ENCODE results near the gene SH3GLB1. TPM values are rescaled to one million over a fixed set of nuclear protein-coding genes. Genes with fewer than 3 reads are reported as not detected.

SH3GLB1 gene
- total and polyA plus RNA-seq, 10 of the 15 experiments (the other 5 are each of a cell fraction or from before 2014, with no cell fraction given) = 18.0 to 59.0 (median 36.5) TPM

DNA sequence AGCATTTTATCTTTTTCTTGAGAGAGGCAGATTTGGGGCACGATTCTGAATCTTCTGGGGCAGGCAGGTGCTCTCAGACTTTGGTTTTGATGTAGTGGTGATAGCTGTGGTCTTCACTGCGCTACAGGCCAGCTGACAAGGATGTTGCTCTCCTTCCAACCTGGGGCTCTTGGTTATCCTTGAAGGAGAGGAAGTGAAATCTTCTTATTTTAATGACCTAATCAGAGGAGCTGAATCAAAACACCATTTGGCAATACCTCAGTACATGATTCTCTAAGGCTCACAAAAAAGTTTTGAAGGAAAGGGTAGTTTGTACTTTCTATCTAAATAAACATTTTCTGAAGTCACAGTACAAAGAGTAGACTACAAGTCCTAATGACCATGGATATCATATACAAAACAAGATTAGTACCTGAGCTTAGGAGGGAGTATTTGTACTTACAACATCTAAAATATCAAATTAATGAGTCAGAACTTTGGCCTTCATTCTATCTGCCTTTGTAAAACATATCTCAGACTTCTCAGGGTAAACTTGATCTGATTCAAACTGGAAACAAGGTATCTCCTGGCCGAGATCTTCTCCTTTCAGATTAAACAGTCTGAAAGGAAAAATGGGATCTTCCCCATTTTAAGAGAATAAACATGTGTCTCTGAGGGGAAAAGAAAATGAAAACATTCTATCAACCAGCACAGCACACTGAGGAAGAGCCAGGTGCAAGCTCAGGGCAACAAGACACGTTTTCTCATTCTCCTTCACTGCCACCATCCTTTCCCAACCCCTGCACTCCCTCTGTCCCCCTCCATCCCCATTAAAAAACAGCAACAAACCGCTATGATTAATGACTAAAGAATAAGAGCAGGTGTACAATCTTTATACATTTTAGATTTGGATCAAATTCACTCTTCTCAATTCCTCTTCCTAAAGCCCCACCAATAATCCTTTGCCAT lies 69.2 kb downstream of the SH3GLB1 start:
- BruUV-seq (replicated peaks) = no TSS peak
- FAIRE-seq = no peak
- no peaks in the 10 kb centered on the region for H3K36me3 ChIP-seq (ENCODE audit: control insufficient read depth in 2 of 2, insufficient read depth in 2 of 2, low read length in 1 of 2)

More for the DNA sequence above, 69.2 kb downstream of the SH3GLB1 start:
- DNase-seq (ENCODE audit: low read depth, low spot score) = no peak
- H4K20me1 ChIP-seq (ENCODE audit: control insufficient read depth, insufficient read depth) = no peaks in the 10 kb centered on the region
- no peak overlapping the region; the same call in 1 of the 2 replicates for H3K9ac ChIP-seq (ENCODE audit: control insufficient read depth, insufficient read depth, low read length)
- CTCF ChIA-PET = interaction anchor here (0.6 to 1.6 kb wide), 2 partner anchors 20 to 40 kb away, joined by 3 to 5 read pairs; no protein-coding TSS in a partner anchor
- no peaks in the 10 kb centered on the region for H3K9me3 ChIP-seq (replicated peaks; ENCODE audit: control insufficient read depth, insufficient read depth, low read length)
- ATAC-seq = peak; percentile 23
- no peaks in the 10 kb centered on the region for H3K79me2 ChIP-seq (ENCODE audit: control insufficient read depth, insufficient read depth, low read length)
- 57% methylated on average over 5 of the region's 5 CpGs for WGBS (ENCODE audit: insufficient coverage, insufficient replicate concordance, low lambda C conversion rate, missing lambda C conversion rate)
- peak; percentile 43; the same call in 1 of the 2 replicates for TF ChIP-seq SPI1 (IDR thresholded peaks at IDR 0.05; ENCODE audit: borderline replicate concordance, insufficient read depth, low read depth, low read length)
- no peak for TF ChIP-seq KLF5 (IDR thresholded peaks at IDR 0.05; ENCODE audit: partially characterized antibody)
- no peak for TF ChIP-seq ZNF592 (IDR thresholded peaks at IDR 0.05)
- no peak for TF ChIP-seq RELA (IDR thresholded peaks at IDR 0.05; ENCODE audit: borderline replicate concordance, partially characterized antibody)
- TF ChIP-seq, protein P1, sequence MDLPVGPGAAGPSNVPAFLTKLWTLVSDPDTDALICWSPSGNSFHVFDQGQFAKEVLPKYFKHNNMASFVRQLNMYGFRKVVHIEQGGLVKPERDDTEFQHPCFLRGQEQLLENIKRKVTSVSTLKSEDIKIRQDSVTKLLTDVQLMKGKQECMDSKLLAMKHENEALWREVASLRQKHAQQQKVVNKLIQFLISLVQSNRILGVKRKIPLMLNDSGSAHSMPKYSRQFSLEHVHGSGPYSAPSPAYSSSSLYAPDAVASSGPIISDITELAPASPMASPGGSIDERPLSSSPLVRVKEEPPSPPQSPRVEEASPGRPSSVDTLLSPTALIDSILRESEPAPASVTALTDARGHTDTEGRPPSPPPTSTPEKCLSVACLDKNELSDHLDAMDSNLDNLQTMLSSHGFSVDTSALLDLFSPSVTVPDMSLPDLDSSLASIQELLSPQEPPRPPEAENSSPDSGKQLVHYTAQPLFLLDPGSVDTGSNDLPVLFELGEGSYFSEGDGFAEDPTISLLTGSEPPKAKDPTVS (IDR thresholded peaks at IDR 0.05; ENCODE audit: low read depth, low read length) = no peak
- TF ChIP-seq, protein P2, sequence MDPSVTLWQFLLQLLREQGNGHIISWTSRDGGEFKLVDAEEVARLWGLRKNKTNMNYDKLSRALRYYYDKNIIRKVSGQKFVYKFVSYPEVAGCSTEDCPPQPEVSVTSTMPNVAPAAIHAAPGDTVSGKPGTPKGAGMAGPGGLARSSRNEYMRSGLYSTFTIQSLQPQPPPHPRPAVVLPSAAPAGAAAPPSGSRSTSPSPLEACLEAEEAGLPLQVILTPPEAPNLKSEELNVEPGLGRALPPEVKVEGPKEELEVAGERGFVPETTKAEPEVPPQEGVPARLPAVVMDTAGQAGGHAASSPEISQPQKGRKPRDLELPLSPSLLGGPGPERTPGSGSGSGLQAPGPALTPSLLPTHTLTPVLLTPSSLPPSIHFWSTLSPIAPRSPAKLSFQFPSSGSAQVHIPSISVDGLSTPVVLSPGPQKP (IDR thresholded peaks at IDR 0.05; ENCODE audit: low read depth, low read length) = no peak
- RAD21 ChIA-PET (ENCODE audit: unreplicated experiment) = no interaction called here
- peak overlapping the region; percentile 58 for H2AFZ ChIP-seq (ENCODE audit: control insufficient read depth, low read depth, low read length)
- POLR2A ChIA-PET = no interaction called here
- peak overlapping the region; percentile 35; the same call in 1 of the 2 replicates for H3K4me2 ChIP-seq (ENCODE audit: control insufficient read depth, insufficient read depth)
- H3K4me3 ChIP-seq = no peak overlapping the region
- peaks cover 12% of the 10 kb centered on the region for H3K4me1 ChIP-seq (ENCODE audit: control insufficient read depth, insufficient read depth, low read length)
- peak overlapping the region; percentile 7; the same call in 1 of the 2 replicates for H3K27ac ChIP-seq (ENCODE audit: control insufficient read depth, insufficient read depth)
- intact Hi-C loops (cut with micrococcal nuclease; ENCODE audit: unreplicated experiment) (no loop called here), in situ Hi-C loops (cut with MboI) (no loop called here)
- SMC1A ChIA-PET (ENCODE audit: uncharacterized antibody, unreplicated experiment) = interaction anchor here (0.5 kb wide), 1 partner anchor 225 kb away, joined by 3 read pairs; no protein-coding TSS in a partner anchor
- H3K27me3 ChIP-seq (replicated peaks in 1 of 2; ENCODE audit: control insufficient read depth in 2 of 2, insufficient read depth in 2 of 2, low read length in 1 of 2) = no peaks in the 10 kb centered on the region
